Trophoblast cell (in vitro differentiated cells and primary cell): ENCODE measurements around the gene PCK2.

Source experiments
- DNase-seq, 2 donors: peaks; one replicate each; pipeline ENCODE4 v3.0.0-alpha.2; 2016
- H2AFZ ChIP-seq: 2 replicates; pipeline ENCODE4 v1.6.1; 2013; ENCODE audit warnings: low read length, moderate library complexity, mild to moderate bottlenecking; ENCODE audit not compliant: insufficient read depth, poor library complexity
- H2AK5ac ChIP-seq: 2 replicates; pipeline ENCODE4 v1.6.1; 2013; ENCODE audit warnings: mild to moderate bottlenecking, low read length
- H2BK120ac ChIP-seq: 2 replicates; pipeline ENCODE4 v1.6.1; 2013; ENCODE audit warnings: low read length, mild to moderate bottlenecking, moderate library complexity; ENCODE audit not compliant: insufficient read depth, poor library complexity
- H2BK12ac ChIP-seq: 2 replicates; pipeline ENCODE4 v1.6.1; 2013; ENCODE audit warnings: mild to moderate bottlenecking, low read length, moderate library complexity
- H2BK5ac ChIP-seq: 2 replicates; pipeline ENCODE4 v1.6.1; 2013; ENCODE audit warnings: low read length, low read depth, moderate library complexity, mild to moderate bottlenecking; ENCODE audit not compliant: poor library complexity
- H3K14ac ChIP-seq: 2 replicates; pipeline ENCODE4 v1.6.1; 2013; ENCODE audit warnings: mild to moderate bottlenecking, low read length
- H3K18ac ChIP-seq: 2 replicates; pipeline ENCODE4 v1.6.1; 2013; ENCODE audit warnings: mild to moderate bottlenecking, low read length
- H3K23ac ChIP-seq: 2 replicates; pipeline ENCODE4 v1.6.1; 2013; ENCODE audit warnings: low read length
- H3K27ac ChIP-seq: 2 replicates; pipeline ENCODE4 v1.5.1; 2013; ENCODE audit warnings: low read depth, mild to moderate bottlenecking, inconsistent platforms, low read length, moderate library complexity
- H3K27me3 ChIP-seq: 2 replicates; pipeline ENCODE4 v1.6.1; 2013; ENCODE audit warnings: inconsistent platforms, mild to moderate bottlenecking, low read length, moderate library complexity; ENCODE audit not compliant: insufficient read depth
- H3K36me3 ChIP-seq, 2 experiments: 1 replicate in 1 of 2; 2 replicates in 1 of 2; pipeline ENCODE4 v1.6.1; 2013; ENCODE audit warnings: low read length in 2 of 2, mild to moderate bottlenecking in 2 of 2, moderate library complexity in 1 of 2; ENCODE audit not compliant: insufficient read depth in 2 of 2, control insufficient read depth in 1 of 2
- H3K4ac ChIP-seq: 2 replicates; pipeline ENCODE4 v1.6.1; 2013; ENCODE audit warnings: low read depth, mild to moderate bottlenecking, low read length, moderate library complexity
- H3K4me1 ChIP-seq, 2 experiments: 1 replicate in 1 of 2; 2 replicates in 1 of 2; pipeline ENCODE4 v1.6.1; 2013; ENCODE audit warnings: low read length in 2 of 2, mild to moderate bottlenecking in 2 of 2, moderate library complexity in 1 of 2; ENCODE audit not compliant: insufficient read depth in 2 of 2, control insufficient read depth in 1 of 2
- H3K4me2 ChIP-seq: 2 replicates; pipeline ENCODE4 v1.6.1; 2013; ENCODE audit warnings: inconsistent platforms, mild to moderate bottlenecking, low read length, moderate library complexity
- H3K4me3 ChIP-seq: 2 replicates; pipeline ENCODE4 v1.5.1; 2013; ENCODE audit warnings: mild to moderate bottlenecking, low read depth, low read length, inconsistent platforms
- H3K79me1 ChIP-seq: one replicate; pipeline ENCODE4 v1.6.1; 2013; ENCODE audit warnings: low read length
- H3K79me2 ChIP-seq: 2 replicates; pipeline ENCODE4 v1.6.1; 2013; ENCODE audit warnings: low read length, mild to moderate bottlenecking; ENCODE audit not compliant: control insufficient read depth, insufficient read depth, poor library complexity
- H3K9ac ChIP-seq: 2 replicates; pipeline ENCODE4 v1.6.1; 2013; ENCODE audit warnings: mild to moderate bottlenecking, low read length
- H3K9me3 ChIP-seq: 2 replicates; pipeline ENCODE4 v1.6.1; 2013; ENCODE audit warnings: low read depth, mild to moderate bottlenecking, control low read depth, inconsistent platforms, low read length; ENCODE audit not compliant: insufficient read depth
- H4K12ac ChIP-seq: 2 replicates; pipeline ENCODE4 v1.6.1; 2013; ENCODE audit warnings: low read depth, mild to moderate bottlenecking, low read length, moderate library complexity
- H4K8ac ChIP-seq: 2 replicates; pipeline ENCODE4 v1.6.1; 2013; ENCODE audit warnings: low read depth, mild to moderate bottlenecking, low read length, moderate library complexity
- H4K91ac ChIP-seq: one replicate; pipeline ENCODE4 v1.6.1; 2013; ENCODE audit warnings: low read depth, mild to moderate bottlenecking, low read length, moderate library complexity
- WGBS: extraction: QIAGEN DNeasy Blood & Tissue Kit; methylation state at CpG from one replicate; pipeline ENCODE4 v1.1.7; 2013; ENCODE audit warnings: missing lambda C conversion rate; ENCODE audit not compliant: insufficient read length, insufficient coverage; ENCODE audit errors: extremely low coverage; 5-methylcytosine and 5-hydroxymethylcytosine counted together

PCK2 gene

GRCh38 chr14:24067133-24068082 is 26.7 kb upstream of the PCK2 start:
- Histone ChIP-seq H2AK5ac (no peak overlapping the region), H3K79me2 (no peaks in the 10 kb centered on the region), H2BK12ac (no peak overlapping the region), H3K14ac (no peak overlapping the region), H2BK5ac (no peak overlapping the region), H3K4me2 (no peak overlapping the region), H3K4me1 (no peaks in the 10 kb centered on the region), H3K9ac (no peak overlapping the region), H3K79me1 (no peaks in the 10 kb centered on the region), H4K91ac (no peak overlapping the region), H3K9me3 (peaks cover 2% of the 10 kb centered on the region), H3K4me3 (no peak overlapping the region), H3K4ac (no peak overlapping the region), H3K27ac (no peak overlapping the region), H3K27me3 (no peaks in the 10 kb centered on the region), H4K8ac (no peak overlapping the region), H3K23ac (no peak overlapping the region), H2BK120ac (no peak overlapping the region), H3K36me3 (no peaks in the 10 kb centered on the region), H3K18ac (no peak overlapping the region), H4K12ac (no peak overlapping the region), H2AFZ (no peak overlapping the region)
- no peak for DNase-seq
- WGBS: no CpG with 5 or more reads among the region's 12 CpGs

GRCh38 chr14:24068711-24069410 is 25.2 kb upstream of the PCK2 start:
- no peak overlapping the region for H3K4ac ChIP-seq
- no peak overlapping the region for H3K14ac ChIP-seq
- no peak overlapping the region for H2BK5ac ChIP-seq
- no peak overlapping the region for H2BK12ac ChIP-seq
- WGBS: no CpG with 5 or more reads among the region's 10 CpGs
- H3K79me1 ChIP-seq: no peaks in the 10 kb centered on the region
- H3K27me3 ChIP-seq: no peaks in the 10 kb centered on the region
- H4K91ac ChIP-seq: no peak overlapping the region
- no peak for DNase-seq
- no peaks in the 10 kb centered on the region for H3K4me1 ChIP-seq
- no peak overlapping the region for H3K23ac ChIP-seq
- H3K18ac ChIP-seq: no peak overlapping the region
- no peaks in the 10 kb centered on the region for H3K36me3 ChIP-seq
- H4K12ac ChIP-seq: no peak overlapping the region
- no peak overlapping the region for H2AFZ ChIP-seq
- no peak overlapping the region for H2AK5ac ChIP-seq
- H3K27ac ChIP-seq: no peak overlapping the region
- H3K9me3 ChIP-seq: peaks cover 2% of the 10 kb centered on the region
- H3K79me2 ChIP-seq: no peaks in the 10 kb centered on the region
- no peak overlapping the region for H3K9ac ChIP-seq
- no peak overlapping the region for H4K8ac ChIP-seq
- H3K4me2 ChIP-seq: no peak overlapping the region
- no peak overlapping the region for H2BK120ac ChIP-seq
- H3K4me3 ChIP-seq: no peak overlapping the region

- H3K9ac ChIP-seq: no peak overlapping the region
- H3K79me2 ChIP-seq: no peaks in the 10 kb centered on the region
- H2BK5ac ChIP-seq: no peak overlapping the region
- H3K27me3 ChIP-seq: no peaks in the 10 kb centered on the region
- no peaks in the 10 kb centered on the region for H3K79me1 ChIP-seq
- peaks cover 2% of the 10 kb centered on the region for H3K9me3 ChIP-seq
- H4K8ac ChIP-seq: no peak overlapping the region
- H3K27ac ChIP-seq: no peak overlapping the region
- H3K4me2 ChIP-seq: no peak overlapping the region
- no peak overlapping the region for H4K91ac ChIP-seq
- no peak overlapping the region for H3K23ac ChIP-seq
- H2BK120ac ChIP-seq: no peak overlapping the region
- no peaks in the 10 kb centered on the region for H3K36me3 ChIP-seq
- no peak overlapping the region for H3K4me3 ChIP-seq
- no peak overlapping the region for H3K18ac ChIP-seq
- H3K14ac ChIP-seq: no peak overlapping the region
- no peak overlapping the region for H4K12ac ChIP-seq
- no peak overlapping the region for H2AK5ac ChIP-seq
- no CpG with 5 or more reads among the region's 6 CpGs for WGBS
- H3K4ac ChIP-seq: no peak overlapping the region
- no peak overlapping the region for H2BK12ac ChIP-seq
- no peak overlapping the region for H2AFZ ChIP-seq
- DNase-seq: no peak
- no peaks in the 10 kb centered on the region for H3K4me1 ChIP-seq
These were observed 24.7 kb upstream of the PCK2 start for GRCh38 chr14:24069411-24069735.

- H3K4me3 ChIP-seq: no peak overlapping the region
- no peak overlapping the region for H2BK5ac ChIP-seq
- no peak overlapping the region for H3K9ac ChIP-seq
- H3K79me1 ChIP-seq: no peaks in the 10 kb centered on the region
- H3K27ac ChIP-seq: no peak overlapping the region
- no peak overlapping the region for H4K8ac ChIP-seq
- H3K18ac ChIP-seq: no peak overlapping the region
- H3K9me3 ChIP-seq: peaks cover 2% of the 10 kb centered on the region
- no peak overlapping the region for H3K23ac ChIP-seq
- no peak overlapping the region for H2BK120ac ChIP-seq
- no peak for DNase-seq
- H3K4ac ChIP-seq: no peak overlapping the region
- no peak overlapping the region for H2BK12ac ChIP-seq
- H3K14ac ChIP-seq: no peak overlapping the region
- no peak overlapping the region for H4K12ac ChIP-seq
- H2AFZ ChIP-seq: no peak overlapping the region
- no peaks in the 10 kb centered on the region for H3K4me1 ChIP-seq
- WGBS: no CpG with 5 or more reads among the region's 10 CpGs
- H3K27me3 ChIP-seq: no peaks in the 10 kb centered on the region
- H3K79me2 ChIP-seq: no peaks in the 10 kb centered on the region
- no peaks in the 10 kb centered on the region for H3K36me3 ChIP-seq
- no peak overlapping the region for H4K91ac ChIP-seq
- no peak overlapping the region for H2AK5ac ChIP-seq
- no peak overlapping the region for H3K4me2 ChIP-seq
These were observed 23.6 kb upstream of the PCK2 start for GRCh38 chr14:24070285-24071143.
